OCI-LY3 (cell line): ENCODE results near the gene PFDN1.

Source experiments
- H2AFZ ChIP-seq: fragments of 200-600, 300-600 bp; shearing (Covaris generic); 2 replicates; pipeline ENCODE4 v1.6.0; 2014; ENCODE audit warnings: antibody characterized with exemption, low read depth, low read length
- H3K27ac ChIP-seq: fragments of 200-600, 300-600 bp; sonication (generic); 2 replicates; pipeline ENCODE4 v1.5.1; 2014; ENCODE audit warnings: mild to moderate bottlenecking, low read length, moderate library complexity, mixed read lengths
- H3K27me3 ChIP-seq: fragments of 200-600, 300-600 bp; sonication (generic); 2 replicates; pipeline ENCODE4 v1.6.1; 2014; ENCODE audit warnings: low read depth, low read length, mixed read lengths
- H3K36me3 ChIP-seq: fragments of 200-600, 300-600 bp; sonication (generic); replicated peaks from 2 replicates; pipeline ENCODE3; 2014; ENCODE audit warnings: low read depth, low read length, mixed read lengths
- H3K4me1 ChIP-seq: fragments of 300-600, 200-600 bp; sonication (generic); 2 replicates; pipeline ENCODE4 v1.6.1; 2014; ENCODE audit warnings: low read length, mixed read lengths
- H3K4me2 ChIP-seq: fragments of 200-600, 300-600 bp; sonication (generic); 2 replicates; pipeline ENCODE4 v1.6.1; 2014; ENCODE audit warnings: low read length, mixed read lengths
- H3K4me3 ChIP-seq: fragments of 300-600, 200-600 bp; sonication (generic); 2 replicates; pipeline ENCODE4 v1.5.1; 2014; ENCODE audit warnings: antibody characterized with exemption, mild to moderate bottlenecking, low read length, moderate library complexity
- H3K79me2 ChIP-seq: fragments of 300-600, 200-600 bp; shearing (Covaris generic); 2 replicates; pipeline ENCODE4 v1.6.1; 2014; ENCODE audit warnings: mild to moderate bottlenecking, low read length, mixed read lengths
- H3K9ac ChIP-seq: fragments of 300-600, 200-600 bp; shearing (Covaris generic); 2 replicates; pipeline ENCODE4 v1.6.0; 2014; ENCODE audit warnings: mild to moderate bottlenecking, low read length, moderate library complexity
- H3K9me3 ChIP-seq: fragments of 200-600, 300-600 bp; shearing (Covaris generic); 2 replicates; pipeline ENCODE4 v1.6.1; 2014; ENCODE audit warnings: low read length, mixed read lengths; ENCODE audit not compliant: insufficient read depth
- H4K20me1 ChIP-seq: fragments of 200-600, 300-600 bp; sonication (generic); 2 replicates; pipeline ENCODE4 v1.6.1; 2016; ENCODE audit warnings: low read length, mixed read lengths; ENCODE audit not compliant: insufficient read depth
- EZH2phosphoT487 ChIP-seq: fragments of 200-600 bp; shearing (Covaris generic); IDR thresholded peaks from 2 replicates; pipeline ENCODE4 v1.6.1; 2018; ENCODE audit warnings: antibody characterized with exemption, mixed run types, low read depth
- TF ChIP-seq, protein P1 (sequence below): fragments of 200-600, 300-600 bp; sonication (generic); IDR thresholded peaks from 2 replicates; pipeline ENCODE4 v1.5.1; 2014; ENCODE audit warnings: antibody characterized with exemption, low read length, low read depth

PFDN1 gene

GRCh38 chr5:140225396-140225795 is 77.5 kb downstream of the PFDN1 start:
- TF ChIP-seq, protein P1, sequence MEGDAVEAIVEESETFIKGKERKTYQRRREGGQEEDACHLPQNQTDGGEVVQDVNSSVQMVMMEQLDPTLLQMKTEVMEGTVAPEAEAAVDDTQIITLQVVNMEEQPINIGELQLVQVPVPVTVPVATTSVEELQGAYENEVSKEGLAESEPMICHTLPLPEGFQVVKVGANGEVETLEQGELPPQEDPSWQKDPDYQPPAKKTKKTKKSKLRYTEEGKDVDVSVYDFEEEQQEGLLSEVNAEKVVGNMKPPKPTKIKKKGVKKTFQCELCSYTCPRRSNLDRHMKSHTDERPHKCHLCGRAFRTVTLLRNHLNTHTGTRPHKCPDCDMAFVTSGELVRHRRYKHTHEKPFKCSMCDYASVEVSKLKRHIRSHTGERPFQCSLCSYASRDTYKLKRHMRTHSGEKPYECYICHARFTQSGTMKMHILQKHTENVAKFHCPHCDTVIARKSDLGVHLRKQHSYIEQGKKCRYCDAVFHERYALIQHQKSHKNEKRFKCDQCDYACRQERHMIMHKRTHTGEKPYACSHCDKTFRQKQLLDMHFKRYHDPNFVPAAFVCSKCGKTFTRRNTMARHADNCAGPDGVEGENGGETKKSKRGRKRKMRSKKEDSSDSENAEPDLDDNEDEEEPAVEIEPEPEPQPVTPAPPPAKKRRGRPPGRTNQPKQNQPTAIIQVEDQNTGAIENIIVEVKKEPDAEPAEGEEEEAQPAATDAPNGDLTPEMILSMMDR = no peak
- TF ChIP-seq EZH2phosphoT487 = no peak
- Histone ChIP-seq H3K9me3 (no peaks in the 10 kb centered on the region), H3K9ac (no peak overlapping the region), H3K36me3 (no peaks in the 10 kb centered on the region), H3K4me3 (no peak overlapping the region), H3K27ac (no peak overlapping the region), H2AFZ (no peak overlapping the region), H3K4me1 (no peaks in the 10 kb centered on the region), H4K20me1 (no peaks in the 10 kb centered on the region), H3K27me3 (no peaks in the 10 kb centered on the region), H3K79me2 (no peaks in the 10 kb centered on the region), H3K4me2 (no peak overlapping the region)

- H3K4me1 ChIP-seq = peaks cover 6% of the 10 kb centered on the region
- H4K20me1 ChIP-seq = no peaks in the 10 kb centered on the region
- H3K27me3 ChIP-seq = no peaks in the 10 kb centered on the region
- H3K9ac ChIP-seq = no peak overlapping the region
- no peak for TF ChIP-seq EZH2phosphoT487
- TF ChIP-seq, protein P1 = no peak
- no peak overlapping the region for H3K4me2 ChIP-seq
- no peak overlapping the region for H3K4me3 ChIP-seq
- H2AFZ ChIP-seq = no peak overlapping the region
- H3K9me3 ChIP-seq = no peaks in the 10 kb centered on the region
- no peaks in the 10 kb centered on the region for H3K36me3 ChIP-seq
- H3K27ac ChIP-seq = no peak overlapping the region
- H3K79me2 ChIP-seq = no peaks in the 10 kb centered on the region
Observed at GRCh38 chr5:140224658-140225057, 78.2 kb downstream of the PFDN1 start.

- Histone ChIP-seq H3K9ac (no peak overlapping the region), H3K4me3 (no peak overlapping the region), H3K4me1 (peaks cover 11% of the 10 kb centered on the region), H3K27me3 (no peaks in the 10 kb centered on the region), H4K20me1 (no peaks in the 10 kb centered on the region), H3K27ac (no peak overlapping the region), H3K79me2 (no peaks in the 10 kb centered on the region), H3K36me3 (no peaks in the 10 kb centered on the region), H2AFZ (no peak overlapping the region), H3K4me2 (no peak overlapping the region), H3K9me3 (no peaks in the 10 kb centered on the region)
- TF ChIP-seq, protein P1 = no peak
- TF ChIP-seq EZH2phosphoT487 = no peak
Observed at GRCh38 chr5:140223567-140223966, 79.3 kb downstream of the PFDN1 start.

DNA sequence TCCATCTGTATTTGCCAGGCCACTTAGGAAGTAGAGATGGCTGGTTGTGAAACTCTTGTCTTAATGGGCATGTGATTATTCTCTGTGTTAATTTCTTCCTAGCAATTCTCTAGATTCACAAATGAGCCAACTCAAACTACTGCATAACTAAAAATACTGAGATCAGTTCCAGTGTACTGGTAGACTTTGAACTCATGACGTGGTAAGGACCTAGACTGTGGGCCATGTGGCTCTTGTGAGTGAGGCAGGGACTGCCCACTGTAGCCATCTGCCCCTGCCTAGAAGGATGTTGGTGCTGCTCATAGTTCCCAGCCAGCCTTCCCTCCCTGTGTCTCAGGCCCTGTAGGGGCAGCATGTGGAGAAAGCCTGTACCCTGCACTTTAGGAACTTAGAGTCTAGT is 80.5 kb downstream of the PFDN1 start:
- H2AFZ ChIP-seq = no peak overlapping the region
- H3K4me2 ChIP-seq = no peak overlapping the region
- no peaks in the 10 kb centered on the region for H3K27me3 ChIP-seq
- H3K36me3 ChIP-seq = no peaks in the 10 kb centered on the region
- no peak for TF ChIP-seq EZH2phosphoT487
- TF ChIP-seq, protein P1 = no peak
- H3K4me3 ChIP-seq = no peak overlapping the region
- H3K9me3 ChIP-seq = no peaks in the 10 kb centered on the region
- H3K9ac ChIP-seq = no peak overlapping the region
- no peaks in the 10 kb centered on the region for H4K20me1 ChIP-seq
- H3K27ac ChIP-seq = no peak overlapping the region
- no peaks in the 10 kb centered on the region for H3K79me2 ChIP-seq
- H3K4me1 ChIP-seq = peaks cover 11% of the 10 kb centered on the region
